Upper lobe of left lung (tissue), 6 donors: Measurements from ENCODE around the gene KRTAP1-1. TPM values are rescaled to one million over a fixed set of nuclear protein-coding genes. Genes with fewer than 3 reads are reported as not detected.
A peak's percentile ranks its signal among the peaks of the same experiment; 100 is the strongest.
"Not testable (repeated sequence)": the region's sequence is repeated elsewhere in the genome, so short reads cannot be mapped to it uniquely, and the experiment has no call there.

Source experiments
- ATAC-seq, 2 donors: fragments of 200-7000 bp; cut with Tn5 transposase; one replicate each; pipeline ENCODE4 v1.9.1; 2022; ENCODE audit warnings: mild to moderate bottlenecking in 2 of 2, moderate library complexity in 2 of 2; ENCODE audit not compliant: low FRiP score in 2 of 2
- DNase-seq, 2 donors: peaks; one replicate each; pipeline ENCODE4 v3.0.0-alpha.2; 2019 to 2020
- H3K27ac ChIP-seq, 4 donors: fragments of 200-600 bp; sonication (generic); one replicate each; pipeline ENCODE4 v1.5.1; 2016 to 2019
- H3K27me3 ChIP-seq, 4 donors: fragments of 200-600 bp; sonication (generic); one replicate each; pipeline ENCODE4 v1.5.1; 2017 to 2019
- H3K36me3 ChIP-seq, 4 donors: fragments of 200-600 bp; sonication (generic); one replicate each; pipeline ENCODE4 v1.5.1; 2016 to 2019
- H3K4me1 ChIP-seq, 4 donors: fragments of 200-600 bp; sonication (generic); one replicate each; pipeline ENCODE4 v1.5.1; 2018 to 2019
- H3K4me3 ChIP-seq, 4 donors: fragments of 200-600 bp; sonication (generic); one replicate each; pipeline ENCODE4 v1.5.1; 2017 to 2019; ENCODE audit warnings: mild to moderate bottlenecking in 2 of 4, moderate library complexity in 1 of 4
- H3K9me3 ChIP-seq, 4 donors: fragments of 200-600 bp; sonication (generic); one replicate each; pipeline ENCODE4 v1.5.1; 2018 to 2019
- EP300 ChIP-seq, 4 donors: sonication (generic); formaldehyde crosslinking; IDR thresholded peaks; one replicate each; pipeline ENCODE4 v1.5.1; 2017; ENCODE audit warnings: antibody characterized with exemption in 4 of 4, control low read depth in 2 of 4
- POLR2A ChIP-seq, 4 donors: fragments of 450-650 bp; IDR thresholded peaks; one replicate each; pipeline ENCODE4 v1.5.1; 2016 to 2017; ENCODE audit warnings: antibody characterized with exemption in 4 of 4, mild to moderate bottlenecking in 2 of 4
- POLR2AphosphoS5 ChIP-seq, 2 donors: sonication (generic); formaldehyde crosslinking; IDR thresholded peaks; one replicate each; pipeline ENCODE4 v1.5.1; 2017; ENCODE audit warnings: antibody characterized with exemption in 2 of 2
- WGBS, 2 donors: methylation state at CpG; one replicate each; pipeline ENCODE4 v1.1.5; 2017 to 2018; 5-methylcytosine and 5-hydroxymethylcytosine counted together
- total RNA-seq, 6 donors: library from RNA; depleted of rRNA in 4 of 6; stranded (reverse); fragments of >200 nt in 4 of 6; gene quantifications; one replicate each; pipeline versions ENCODE4 v1.1.0 to v1.2.1, GENCODE V29; 2016 to 2021
- TF ChIP-seq, protein P1 (sequence below), 6 experiments: fragments of 450-650 bp in 4 of 6; fragments of 200-600 bp in 2 of 6; sonication (generic) in 2 of 6; IDR thresholded peaks; one replicate each; pipeline ENCODE4 v1.5.1; 2016 to 2019; ENCODE audit warnings: antibody characterized with exemption in 6 of 6
- donor health status: DM: no; HTN: no; CAD: no; lungs with moderate emphysema.
- donor health status: DM: no; HTN: yes; CAD: no; lungs with severe emphysema.

KRTAP1-1 gene
- total RNA-seq, 6 donors from 2014 or later: not detected

GRCh38 chr17:41003926-41004325 is 37.3 kb downstream of the KRTAP1-1 start:
- 64 to 70% methylated on average over 4 of the region's 4 CpGs for WGBS, 2 donors
- DNase-seq: no peak

GRCh38 chr17:41002814-41003213 is 38.4 kb downstream of the KRTAP1-1 start:
- no peak for TF ChIP-seq POLR2AphosphoS5 (IDR thresholded peaks at IDR 0.05)
- TF ChIP-seq EP300 (IDR thresholded peaks at IDR 0.05): no peak
- TF ChIP-seq, protein P1, sequence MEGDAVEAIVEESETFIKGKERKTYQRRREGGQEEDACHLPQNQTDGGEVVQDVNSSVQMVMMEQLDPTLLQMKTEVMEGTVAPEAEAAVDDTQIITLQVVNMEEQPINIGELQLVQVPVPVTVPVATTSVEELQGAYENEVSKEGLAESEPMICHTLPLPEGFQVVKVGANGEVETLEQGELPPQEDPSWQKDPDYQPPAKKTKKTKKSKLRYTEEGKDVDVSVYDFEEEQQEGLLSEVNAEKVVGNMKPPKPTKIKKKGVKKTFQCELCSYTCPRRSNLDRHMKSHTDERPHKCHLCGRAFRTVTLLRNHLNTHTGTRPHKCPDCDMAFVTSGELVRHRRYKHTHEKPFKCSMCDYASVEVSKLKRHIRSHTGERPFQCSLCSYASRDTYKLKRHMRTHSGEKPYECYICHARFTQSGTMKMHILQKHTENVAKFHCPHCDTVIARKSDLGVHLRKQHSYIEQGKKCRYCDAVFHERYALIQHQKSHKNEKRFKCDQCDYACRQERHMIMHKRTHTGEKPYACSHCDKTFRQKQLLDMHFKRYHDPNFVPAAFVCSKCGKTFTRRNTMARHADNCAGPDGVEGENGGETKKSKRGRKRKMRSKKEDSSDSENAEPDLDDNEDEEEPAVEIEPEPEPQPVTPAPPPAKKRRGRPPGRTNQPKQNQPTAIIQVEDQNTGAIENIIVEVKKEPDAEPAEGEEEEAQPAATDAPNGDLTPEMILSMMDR (IDR thresholded peaks at IDR 0.05): no peak
- TF ChIP-seq POLR2A (IDR thresholded peaks at IDR 0.05): no peak
- WGBS, 2 donors: 49 to 60% methylated on average over 5 of the region's 5 CpGs
- no peak for DNase-seq
- Histone ChIP-seq H3K36me3 (no peaks in the 10 kb centered on the region), H3K4me3 (no peak overlapping the region), H3K27me3 (no peaks in the 10 kb centered on the region), H3K9me3 (no peaks in the 10 kb centered on the region), H3K27ac (no peak overlapping the region), H3K4me1 (no peaks in the 10 kb centered on the region)
- ATAC-seq: no peak

More at GRCh38 chr17:41003926-41004325, 37.3 kb downstream of the KRTAP1-1 start:
- Histone ChIP-seq H3K4me1 (no peaks in the 10 kb centered on the region), H3K36me3 (no peaks in the 10 kb centered on the region), H3K4me3 (no peak overlapping the region), H3K27me3 (no peaks in the 10 kb centered on the region), H3K27ac (no peak overlapping the region), H3K9me3 (no peaks in the 10 kb centered on the region)
- ATAC-seq: no peak
- TF ChIP-seq POLR2AphosphoS5 (IDR thresholded peaks at IDR 0.05) (no peak), POLR2A (IDR thresholded peaks at IDR 0.05) (no peak), EP300 (IDR thresholded peaks at IDR 0.05) (no peak)
- TF ChIP-seq, protein P1 (IDR thresholded peaks at IDR 0.05): no peak

DNA sequence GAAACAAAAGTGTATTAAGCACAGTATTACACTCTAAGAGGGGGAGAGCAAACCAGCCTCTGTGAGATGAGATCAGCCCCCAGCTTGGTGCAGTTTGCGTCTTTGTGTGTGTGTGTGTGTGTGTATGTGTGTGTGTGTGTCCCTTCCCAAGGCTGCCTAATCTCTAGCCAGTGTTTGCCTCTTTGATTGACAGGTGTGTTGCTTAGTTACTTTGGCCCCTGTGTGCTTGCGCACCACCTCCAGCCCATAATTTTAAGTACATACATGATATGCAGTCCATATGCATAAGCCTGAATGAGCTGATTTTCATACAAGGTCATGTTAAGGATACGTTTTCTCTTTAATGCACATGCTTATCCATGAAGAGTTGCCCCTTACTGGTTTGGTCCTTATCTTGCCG is 39.5 kb downstream of the KRTAP1-1 start:
- no peaks in the 10 kb centered on the region for H3K9me3 ChIP-seq
- WGBS, 2 donors: 86 to 87% methylated on average over 4 of the region's 4 CpGs
- no peak for DNase-seq
- H3K27me3 ChIP-seq: no peaks in the 10 kb centered on the region
- ATAC-seq: no peak
- H3K36me3 ChIP-seq: no peaks in the 10 kb centered on the region
- no peaks in the 10 kb centered on the region for H3K4me1 ChIP-seq
- H3K27ac ChIP-seq: no peak overlapping the region
- TF ChIP-seq, protein P1 (IDR thresholded peaks at IDR 0.05): no peak
- TF ChIP-seq POLR2AphosphoS5 (IDR thresholded peaks at IDR 0.05) (no peak), POLR2A (IDR thresholded peaks at IDR 0.05) (no peak), EP300 (IDR thresholded peaks at IDR 0.05) (no peak)
- no peak overlapping the region for H3K4me3 ChIP-seq

- peak in 1 of 2 donors; percentile 10 for DNase-seq
- not testable (repeated sequence) for H3K9me3 ChIP-seq, H3K4me3 ChIP-seq, H3K4me1 ChIP-seq, H3K36me3 ChIP-seq, H3K27ac ChIP-seq, H3K27me3 ChIP-seq, ATAC-seq
- WGBS, 2 donors: 73 to 90% methylated on average over 2 to 6 of the region's 6 CpGs
Observed at GRCh38 chr17:40999563-40999962, 41.7 kb downstream of the KRTAP1-1 start, which contains the start of gene KRTAP3-2. Gene KRTAP3-2, minus strand, starts transcription at chr17:40999906. Its CDS starts 53 bp downstream, at chr17:40999853.

- Histone ChIP-seq H3K27ac (no peak overlapping the region), H3K9me3 (no peaks in the 10 kb centered on the region), H3K27me3 (no peaks in the 10 kb centered on the region), H3K36me3 (no peaks in the 10 kb centered on the region), H3K4me3 (no peak overlapping the region), H3K4me1 (no peaks in the 10 kb centered on the region)
- ATAC-seq (no peak), DNase-seq (no peak)
- TF ChIP-seq EP300 (IDR thresholded peaks at IDR 0.05): no peak
- 70 to 75% methylated on average over 2 of the region's 2 CpGs for WGBS, 2 donors
Observed at GRCh38 chr17:40997361-40997760, 43.9 kb downstream of the KRTAP1-1 start.

DNA sequence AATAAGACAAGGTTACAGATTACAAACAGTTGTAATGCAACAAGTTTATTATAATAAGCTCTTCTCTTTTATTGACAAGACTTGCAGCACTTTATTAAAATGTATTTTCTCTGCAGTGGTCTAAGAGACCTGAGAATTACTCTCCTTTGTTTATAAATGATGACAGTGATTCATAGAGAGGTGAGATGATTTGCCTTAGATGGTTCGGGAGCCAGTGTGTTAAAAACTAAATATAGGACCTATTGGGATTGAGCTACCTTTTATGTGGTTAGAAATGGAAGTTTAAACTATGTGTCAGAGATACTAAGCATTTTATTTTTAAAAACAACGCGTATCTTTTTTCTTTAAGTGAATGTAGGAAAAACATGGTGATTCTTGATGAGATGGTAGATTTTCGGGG is 44.4 kb downstream of the KRTAP1-1 start:
- ATAC-seq (no peak), DNase-seq (no peak)
- H3K4me1 ChIP-seq: no peaks in the 10 kb centered on the region
- H3K36me3 ChIP-seq: no peaks in the 10 kb centered on the region
- TF ChIP-seq POLR2A (IDR thresholded peaks at IDR 0.05) (no peak), POLR2AphosphoS5 (IDR thresholded peaks at IDR 0.05) (no peak), EP300 (IDR thresholded peaks at IDR 0.05) (no peak)
- TF ChIP-seq, protein P1 (IDR thresholded peaks at IDR 0.05): no peak
- 82 to 83% methylated on average over 4 of the region's 4 CpGs for WGBS, 2 donors
- no peaks in the 10 kb centered on the region for H3K9me3 ChIP-seq
- no peak overlapping the region for H3K27ac ChIP-seq
- H3K27me3 ChIP-seq: no peaks in the 10 kb centered on the region
- no peak overlapping the region for H3K4me3 ChIP-seq
